HG02571 (cell line): ENCODE measurements around the gene LENG9.
A peak's percentile ranks its signal among the peaks of the same experiment; 100 is the strongest.
"Not testable (repeated sequence)": the region's sequence is repeated elsewhere in the genome, so short reads cannot be mapped to it uniquely, and the experiment has no call there.

ENCODE experiments used
- ATAC-seq: cut with Tn5 transposase; IDR thresholded peaks from one replicate; pipeline ENCODE4 v1.9.1; 2021; ENCODE audit warnings: mild to moderate bottlenecking, moderate library complexity; ENCODE audit not compliant: unreplicated experiment

LENG9 gene

GRCh38 chr19:54459282-54460229 lies 4.0 kb downstream of the LENG9 start:
- ATAC-seq = no peak

- ATAC-seq = no peak
These were observed 4.8 kb downstream of the LENG9 start for GRCh38 chr19:54458648-54459281.

- ATAC-seq = no peak
These were observed 5.6 kb downstream of the LENG9 start for GRCh38 chr19:54457773-54458647.

GRCh38 chr19:54456423-54457373 lies 6.9 kb downstream of the LENG9 start:
- no peak for ATAC-seq

GRCh38 chr19:54455786-54456422 lies 7.7 kb downstream of the LENG9 start:
- no peak for ATAC-seq

GRCh38 chr19:54454781-54455675 lies 8.6 kb downstream of the LENG9 start:
- ATAC-seq = no peak

- no peak for ATAC-seq
These were observed 9.4 kb downstream of the LENG9 start for GRCh38 chr19:54453921-54454780.

- ATAC-seq = no peak
These were observed 11.0 kb downstream of the LENG9 start for GRCh38 chr19:54452626-54453025.

GRCh38 chr19:54451997-54452396 lies 11.6 kb downstream of the LENG9 start:
- ATAC-seq = no peak

GRCh38 chr19:54451331-54451871 lies 12.2 kb downstream of the LENG9 start:
- ATAC-seq = no peak

- no peak for ATAC-seq
These were observed 13.9 kb downstream of the LENG9 start for GRCh38 chr19:54449701-54450069.

- ATAC-seq = peak; percentile 79
These were observed 14.5 kb downstream of the LENG9 start, which contains the start of gene LENG8 for GRCh38 chr19:54448774-54449700. TSS of gene LENG8 (plus strand) at chr19:54449199. CDS start at chr19:54451345, 2,146 bp downstream.

GRCh38 chr19:54448040-54448773 lies 15.4 kb downstream of the LENG9 start:
- ATAC-seq = no peak

- ATAC-seq = not testable (repeated sequence)
These were observed 17.2 kb downstream of the LENG9 start for GRCh38 chr19:54446349-54446748.

GRCh38 chr19:54444737-54445136 lies 18.8 kb downstream of the LENG9 start:
- ATAC-seq = no peak

- ATAC-seq = no peak
These were observed 22.9 kb downstream of the LENG9 start for GRCh38 chr19:54440641-54441040.
